ENCODE data around the gene GRXCR2.

- no peak for TF ChIP-seq EZH2phosphoT487 (IDR thresholded peaks at IDR 0.05)
- no peak for TF ChIP-seq CTCF (IDR thresholded peaks at IDR 0.05)
- no peak for TF ChIP-seq EZH2 (IDR thresholded peaks at IDR 0.05)
Observed at GRCh38 chr5:145919413-145919812, 46.6 kb upstream of the GRXCR2 start.
